Psoas muscle (tissue), 8 donors: ENCODE results near the gene G2E3. TPM values are rescaled to one million over a fixed set of nuclear protein-coding genes. Genes with fewer than 3 reads are reported as not detected.
"Not testable (repeated sequence)": the region's sequence is repeated elsewhere in the genome, so short reads cannot be mapped to it uniquely, and the experiment has no call there.

Experiments
- ATAC-seq, 4 donors: fragments of 200-7000 bp; cut with Tn5 transposase; one replicate each; pipeline ENCODE4 v1.9.1; 2020; ENCODE audit warnings: moderate library complexity in 3 of 4, mild to moderate bottlenecking in 2 of 4
- DNase-seq, 2 donors: peaks; one replicate each; pipeline ENCODE4 v3.0.0-alpha.2; 2020
- H3K27ac ChIP-seq: fragments of 200-600 bp; one replicate; pipeline ENCODE4 v1.8.0; 2022
- H3K27me3 ChIP-seq, 3 donors: fragments of 200-600 bp in 1 of 3; one replicate each; pipeline versions ENCODE4 v1.6.1 to v1.8.0; 2013 to 2022; ENCODE audit warnings: low read length in 2 of 3, mild to moderate bottlenecking in 2 of 3, moderate library complexity in 1 of 3; ENCODE audit not compliant: insufficient read depth in 3 of 3
- H3K36me3 ChIP-seq, 2 donors: fragments of 200-600 bp in 1 of 2; one replicate each; pipeline versions ENCODE4 v1.6.1 to v1.8.0; 2013 to 2022; ENCODE audit warnings: low read depth in 1 of 2, mild to moderate bottlenecking in 1 of 2, moderate library complexity in 1 of 2; ENCODE audit not compliant: insufficient read depth in 1 of 2
- H3K4me1 ChIP-seq: fragments of 200-600 bp; one replicate; pipeline ENCODE4 v1.8.0; 2022
- H3K4me3 ChIP-seq: fragments of 200-600 bp; one replicate; pipeline ENCODE4 v1.8.0; 2022; ENCODE audit warnings: mild to moderate bottlenecking
- H3K9me3 ChIP-seq: fragments of 200-600 bp; one replicate; pipeline ENCODE4 v1.8.0; 2022
- CTCF ChIP-seq: fragments of 200-600 bp; IDR thresholded peaks from one replicate; pipeline ENCODE4 v1.8.0; 2022; ENCODE audit warnings: antibody characterized with exemption
- WGBS, 3 donors: extraction: QIAGEN DNeasy Blood & Tissue Kit; methylation state at CpG; one replicate each; pipeline versions ENCODE4 v1.1.6 to v1.1.7; 2013; 5-methylcytosine and 5-hydroxymethylcytosine counted together
- intact Hi-C, 2 donors: fragments of 100-400 bp; cut with DNase I; formaldehyde crosslinking; loops; one replicate each; pipeline versions ENCODE4 v1.11.0 to v1.14.2; 2022
- polyA plus RNA-seq, 3 donors: library from polyadenylated mRNA; stranded (reverse); fragments of 200-250 nt; gene quantifications; one replicate each; pipeline ENCODE4 v1.2.3, GENCODE V29; 2013
- total RNA-seq, 4 donors: library from RNA; stranded (reverse); fragmentation: NEBNext Ultra II Directional in 2 of 4; extraction: Animal tissue kit (Norgen Biotek cat#: 25700) in 2 of 4; gene quantifications; one replicate each; pipeline versions ENCODE4 v1.2.1 to v1.2.4, GENCODE V29; 2021 to 2023
- donor health status: healthy with polysubstance abuse.
- donor health status: DM: no; HTN: no; CAD: no; lungs with moderate emphysema.
- donor health status: Bipolar disorder and iron deficiency.
- donor health status: healthy.
- donor health status: DM: yes; HTN: yes; CAD: no.
- donor health status: DM: no; HTN: no; CAD: no.
- donor health status: DM: no; HTN: no; CAD: no.
- donor health status: DM: yes; HTN: yes; CAD: no.

G2E3 gene
- total and polyA plus RNA-seq, 7 donors: 1.9 to 8.0 (median 5.0) TPM

GRCh38 chr14:30533126-30533525 is 25.8 kb upstream of the G2E3 start:
- intact Hi-C loops: no loop called here
- H3K27ac ChIP-seq: no peak overlapping the region

GRCh38 chr14:30541318-30541717 is 17.6 kb upstream of the G2E3 start:
- DNase-seq: no peak
- no peak overlapping the region for H3K27ac ChIP-seq

More at GRCh38 chr14:30533126-30533525, 25.8 kb upstream of the G2E3 start:
- no peaks in the 10 kb centered on the region for H3K9me3 ChIP-seq
- H3K36me3 ChIP-seq: no peaks in the 10 kb centered on the region
- DNase-seq (no peak), ATAC-seq (no peak)
- no peak overlapping the region for H3K4me3 ChIP-seq
- H3K27me3 ChIP-seq: no peaks in the 10 kb centered on the region
- H3K4me1 ChIP-seq: no peaks in the 10 kb centered on the region
- TF ChIP-seq CTCF: no peak
- WGBS, 3 donors: 95 to 100% (median 97%) methylated on average over 1 of the region's 1 CpG

GRCh38 chr14:30546735-30547134 is 12.2 kb upstream of the G2E3 start:
- H3K27me3 ChIP-seq, H3K27ac ChIP-seq, H3K4me1 ChIP-seq, H3K36me3 ChIP-seq, intact Hi-C loops, H3K4me3 ChIP-seq, H3K9me3 ChIP-seq, DNase-seq, ATAC-seq: not testable (repeated sequence)
- 89 to 91% (median 90%) methylated on average over 4 of the region's 4 CpGs for WGBS, 3 donors

More at GRCh38 chr14:30541318-30541717, 17.6 kb upstream of the G2E3 start:
- 85 to 93% (median 88%) methylated on average over 1 of the region's 1 CpG for WGBS, 3 donors
- no peaks in the 10 kb centered on the region for H3K4me1 ChIP-seq
- no peaks in the 10 kb centered on the region for H3K36me3 ChIP-seq
- no peak overlapping the region for H3K4me3 ChIP-seq
- no peaks in the 10 kb centered on the region for H3K27me3 ChIP-seq
- intact Hi-C loops: no loop called here
- TF ChIP-seq CTCF: no peak
- ATAC-seq: no peak
- H3K9me3 ChIP-seq: no peaks in the 10 kb centered on the region

- DNase-seq: no peak
Measured at GRCh38 chr14:30547388-30548048, 11.4 kb upstream of the G2E3 start.

GRCh38 chr14:30550335-30550734 is 8.6 kb upstream of the G2E3 start:
- Histone ChIP-seq H3K9me3 (no peaks in the 10 kb centered on the region), H3K4me1 (no peaks in the 10 kb centered on the region), H3K4me3 (no peak overlapping the region), H3K27ac (no peak overlapping the region), H3K36me3 (no peaks in the 10 kb centered on the region), H3K27me3 (peaks cover 0 to 4% (median 0%) of the 10 kb centered on the region in 3 donors)
- ATAC-seq: no peak
- no peak for TF ChIP-seq CTCF
- intact Hi-C loops: no loop called here
- DNase-seq: no peak

More at GRCh38 chr14:30547388-30548048, 11.4 kb upstream of the G2E3 start:
- Histone ChIP-seq H3K4me1 (no peaks in the 10 kb centered on the region), H3K9me3 (no peaks in the 10 kb centered on the region), H3K4me3 (no peak overlapping the region), H3K27me3 (peaks cover 0 to 4% (median 0%) of the 10 kb centered on the region in 3 donors), H3K27ac (no peak overlapping the region), H3K36me3 (no peaks in the 10 kb centered on the region)
- WGBS, 3 donors: 95 to 96% (median 95%) methylated on average over 37 to 40 of the region's 40 CpGs
- no peak for ATAC-seq
- intact Hi-C loops: no loop called here
- no peak for TF ChIP-seq CTCF
